ENCODE measurements around the gene PRELID3B.

DNA sequence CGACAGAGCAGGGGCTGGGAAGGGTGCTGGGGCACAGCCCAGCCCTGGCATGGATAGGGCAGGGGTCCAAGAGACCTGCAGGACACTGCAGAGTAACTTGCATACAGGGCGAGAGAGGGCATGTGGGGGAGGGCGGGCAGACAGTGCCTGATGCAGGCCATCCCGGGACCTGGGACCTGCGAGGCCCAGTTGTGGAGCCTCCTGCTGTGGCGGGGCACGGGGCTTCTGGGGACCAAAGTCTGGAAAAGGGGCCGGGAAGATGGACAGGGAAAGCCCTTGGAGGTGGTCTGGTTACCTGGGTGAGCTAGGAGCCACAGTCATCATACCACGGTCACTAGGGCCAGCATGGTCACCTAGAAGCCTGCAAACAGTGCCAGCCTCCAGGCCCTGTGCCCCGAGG, 23.8 kb downstream of the PRELID3B start:
- TF ChIP-seq, protein P1, sequence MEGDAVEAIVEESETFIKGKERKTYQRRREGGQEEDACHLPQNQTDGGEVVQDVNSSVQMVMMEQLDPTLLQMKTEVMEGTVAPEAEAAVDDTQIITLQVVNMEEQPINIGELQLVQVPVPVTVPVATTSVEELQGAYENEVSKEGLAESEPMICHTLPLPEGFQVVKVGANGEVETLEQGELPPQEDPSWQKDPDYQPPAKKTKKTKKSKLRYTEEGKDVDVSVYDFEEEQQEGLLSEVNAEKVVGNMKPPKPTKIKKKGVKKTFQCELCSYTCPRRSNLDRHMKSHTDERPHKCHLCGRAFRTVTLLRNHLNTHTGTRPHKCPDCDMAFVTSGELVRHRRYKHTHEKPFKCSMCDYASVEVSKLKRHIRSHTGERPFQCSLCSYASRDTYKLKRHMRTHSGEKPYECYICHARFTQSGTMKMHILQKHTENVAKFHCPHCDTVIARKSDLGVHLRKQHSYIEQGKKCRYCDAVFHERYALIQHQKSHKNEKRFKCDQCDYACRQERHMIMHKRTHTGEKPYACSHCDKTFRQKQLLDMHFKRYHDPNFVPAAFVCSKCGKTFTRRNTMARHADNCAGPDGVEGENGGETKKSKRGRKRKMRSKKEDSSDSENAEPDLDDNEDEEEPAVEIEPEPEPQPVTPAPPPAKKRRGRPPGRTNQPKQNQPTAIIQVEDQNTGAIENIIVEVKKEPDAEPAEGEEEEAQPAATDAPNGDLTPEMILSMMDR (IDR thresholded peaks at IDR 0.05) = no peak
- no peak for TF ChIP-seq EZH2phosphoT487 (IDR thresholded peaks at IDR 0.05)
- TF ChIP-seq EZH2 (IDR thresholded peaks at IDR 0.05) = no peak

All from neural progenitor cell (in vitro differentiated cells).